ENCODE results near the gene SLC2A10.

SLC2A10 gene

DNA sequence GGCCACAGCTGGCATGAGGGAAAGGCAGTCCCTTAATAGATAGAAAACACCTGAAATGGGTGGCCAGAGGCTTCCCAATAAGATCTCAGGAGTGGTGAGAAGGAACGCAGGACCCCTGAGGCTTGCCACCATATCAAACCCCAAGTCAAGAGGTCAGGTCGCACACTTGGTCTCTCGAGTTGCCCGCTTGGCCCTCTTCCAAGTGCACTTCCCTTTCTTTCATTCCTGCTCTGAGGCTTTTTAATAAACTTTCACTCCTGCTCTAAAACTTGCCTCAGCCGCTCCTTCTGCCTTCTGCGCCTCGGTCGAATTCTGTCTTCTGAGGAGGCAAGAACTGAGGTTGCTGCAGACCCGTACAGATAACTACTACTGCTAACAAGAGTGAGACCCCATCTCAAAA lies 64.2 kb downstream of the SLC2A10 start:
- TF ChIP-seq, protein P1, sequence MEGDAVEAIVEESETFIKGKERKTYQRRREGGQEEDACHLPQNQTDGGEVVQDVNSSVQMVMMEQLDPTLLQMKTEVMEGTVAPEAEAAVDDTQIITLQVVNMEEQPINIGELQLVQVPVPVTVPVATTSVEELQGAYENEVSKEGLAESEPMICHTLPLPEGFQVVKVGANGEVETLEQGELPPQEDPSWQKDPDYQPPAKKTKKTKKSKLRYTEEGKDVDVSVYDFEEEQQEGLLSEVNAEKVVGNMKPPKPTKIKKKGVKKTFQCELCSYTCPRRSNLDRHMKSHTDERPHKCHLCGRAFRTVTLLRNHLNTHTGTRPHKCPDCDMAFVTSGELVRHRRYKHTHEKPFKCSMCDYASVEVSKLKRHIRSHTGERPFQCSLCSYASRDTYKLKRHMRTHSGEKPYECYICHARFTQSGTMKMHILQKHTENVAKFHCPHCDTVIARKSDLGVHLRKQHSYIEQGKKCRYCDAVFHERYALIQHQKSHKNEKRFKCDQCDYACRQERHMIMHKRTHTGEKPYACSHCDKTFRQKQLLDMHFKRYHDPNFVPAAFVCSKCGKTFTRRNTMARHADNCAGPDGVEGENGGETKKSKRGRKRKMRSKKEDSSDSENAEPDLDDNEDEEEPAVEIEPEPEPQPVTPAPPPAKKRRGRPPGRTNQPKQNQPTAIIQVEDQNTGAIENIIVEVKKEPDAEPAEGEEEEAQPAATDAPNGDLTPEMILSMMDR (IDR thresholded peaks at IDR 0.05; ENCODE audit: borderline replicate concordance, insufficient read depth, low read depth, low read length), result no peak
- H3K4me3 ChIP-seq (ENCODE audit: low read depth, low read length), result no peak overlapping the region

DNA sequence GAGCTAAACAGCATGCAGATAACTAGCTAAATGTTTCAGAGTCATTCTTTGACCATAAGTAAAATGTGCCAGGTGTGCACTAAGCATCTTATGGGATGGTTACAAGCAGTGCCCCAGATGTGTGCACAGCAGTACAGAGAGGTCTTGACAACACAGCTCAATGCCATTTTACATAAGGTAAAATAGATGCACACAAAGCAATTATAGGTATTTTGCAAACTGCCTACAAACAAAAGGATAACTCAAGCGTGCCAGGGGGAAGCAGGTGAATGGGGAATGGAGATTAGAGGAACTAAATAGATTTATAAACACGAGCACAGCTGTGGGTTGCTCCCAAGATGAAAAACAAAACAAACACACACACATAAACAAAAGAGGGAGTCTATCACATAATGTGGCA lies 64.8 kb downstream of the SLC2A10 start:
- TF ChIP-seq, protein P1 (IDR thresholded peaks at IDR 0.05; ENCODE audit: borderline replicate concordance, insufficient read depth, low read depth, low read length), result no peak
- no peak overlapping the region for H3K4me3 ChIP-seq (ENCODE audit: low read depth, low read length)

DNA sequence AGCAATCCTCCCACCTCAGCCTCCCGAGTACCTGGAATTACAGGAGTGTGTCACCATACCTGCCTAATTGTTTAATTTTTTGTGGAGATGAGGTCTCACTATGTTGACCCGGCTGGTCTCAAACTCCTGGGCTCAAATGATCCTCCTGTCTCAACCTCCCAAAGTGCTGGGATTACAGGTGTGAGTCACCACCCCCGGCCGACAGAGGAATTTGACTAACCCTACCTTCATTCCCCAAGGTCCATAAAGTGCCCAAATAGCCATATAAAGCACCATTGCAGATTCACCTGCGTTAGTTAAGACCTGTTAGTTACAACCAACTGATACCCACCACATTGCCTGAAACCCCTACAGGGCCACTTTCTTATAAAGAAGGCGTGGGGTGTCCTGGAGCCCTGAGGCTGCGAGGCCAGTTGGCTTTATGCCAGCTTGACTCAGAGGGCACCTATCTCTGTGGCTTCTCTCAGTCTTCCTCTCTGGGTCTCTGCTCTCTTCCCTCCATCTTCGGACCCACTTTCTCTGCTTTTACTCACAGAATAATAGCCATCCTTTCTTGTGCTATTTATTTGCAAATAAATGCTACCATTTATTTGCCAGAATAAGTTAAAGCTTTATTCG lies 65.6 kb downstream of the SLC2A10 start:
- TF ChIP-seq, protein P1 (IDR thresholded peaks at IDR 0.05; ENCODE audit: borderline replicate concordance, insufficient read depth, low read depth, low read length), result no peak
- no peak overlapping the region for H3K4me3 ChIP-seq (ENCODE audit: low read depth, low read length)

DNA sequence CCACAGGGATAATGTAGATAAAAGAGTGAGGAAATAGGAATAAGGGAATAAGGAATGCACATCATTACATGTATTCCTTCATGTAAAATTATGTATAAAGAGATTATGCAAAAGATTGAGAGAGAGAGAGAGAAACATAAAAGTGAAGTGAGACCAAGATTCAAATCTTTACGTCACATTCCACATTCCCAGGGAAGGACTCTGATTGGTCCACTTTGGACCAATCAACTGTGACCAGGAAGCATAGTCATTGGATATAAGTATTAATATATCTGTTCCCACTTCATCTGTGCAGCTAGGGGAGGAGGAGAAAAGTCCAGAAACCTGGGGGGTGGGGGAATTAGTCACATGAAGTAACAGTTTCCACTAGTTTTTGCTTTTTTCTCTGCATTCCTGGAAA lies 66.4 kb downstream of the SLC2A10 start:
- no peak overlapping the region for H3K4me3 ChIP-seq (ENCODE audit: low read depth, low read length)
- TF ChIP-seq, protein P1 (IDR thresholded peaks at IDR 0.05; ENCODE audit: borderline replicate concordance, insufficient read depth, low read depth, low read length), result no peak

DNA sequence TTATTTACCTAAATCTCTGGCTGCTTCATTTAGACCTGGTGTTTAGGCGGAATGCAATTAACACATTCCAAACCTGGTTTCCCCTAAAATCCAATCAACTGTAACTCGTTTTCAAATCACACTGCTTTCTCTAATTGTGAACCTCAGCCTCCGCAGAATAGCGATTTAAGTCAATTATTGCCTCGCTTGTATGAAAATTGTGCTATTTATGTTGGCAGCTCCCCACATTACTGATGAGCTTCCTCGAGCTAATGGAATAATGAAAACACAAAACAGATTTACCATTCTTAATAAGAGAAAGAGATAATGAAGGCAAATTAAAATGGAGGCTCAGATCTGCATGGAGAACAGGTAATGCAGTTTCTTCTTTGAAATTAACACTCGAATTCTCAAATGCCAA lies 67.9 kb downstream of the SLC2A10 start:
- TF ChIP-seq, protein P1 (IDR thresholded peaks at IDR 0.05; ENCODE audit: borderline replicate concordance, insufficient read depth, low read depth, low read length), result no peak
- no peak overlapping the region for H3K4me3 ChIP-seq (ENCODE audit: low read depth, low read length)

DNA sequence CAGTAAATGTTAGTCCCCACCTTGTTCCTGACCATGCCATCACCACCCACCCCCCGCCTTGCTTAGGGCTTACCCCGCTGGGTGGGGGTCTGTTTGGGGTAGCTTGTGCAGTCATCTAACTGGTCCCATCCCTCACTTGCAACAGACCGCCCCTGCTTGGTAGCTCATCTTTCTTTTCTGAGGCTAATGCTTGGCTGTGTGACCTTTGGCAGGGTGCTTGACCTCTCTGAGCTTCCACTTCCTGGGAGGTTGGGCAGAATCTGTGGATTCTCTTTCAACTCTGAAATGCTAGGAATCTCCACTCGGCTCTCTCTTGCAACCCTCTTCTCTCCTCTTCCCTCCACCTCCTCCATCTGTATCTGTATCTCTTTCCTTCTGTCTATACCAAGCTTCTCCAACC lies 70.4 kb downstream of the SLC2A10 start:
- H3K4me3 ChIP-seq (ENCODE audit: low read depth, low read length), result no peak overlapping the region

More for the DNA sequence above, 70.4 kb downstream of the SLC2A10 start:
- TF ChIP-seq, protein P1 (IDR thresholded peaks at IDR 0.05; ENCODE audit: borderline replicate concordance, insufficient read depth, low read depth, low read length), result no peak
